Karpas-422 (cell line): Measurements from ENCODE around the gene ITGB1. TPM values are rescaled to one million over a fixed set of nuclear protein-coding genes. Genes with fewer than 3 reads are reported as not detected.
"Not testable (repeated sequence)": the region's sequence is repeated elsewhere in the genome, so short reads cannot be mapped to it uniquely, and the experiment has no call there.

Experiments used
- DNase-seq: peaks from one replicate; pipeline ENCODE4 v3.0.0-alpha.2; 2015
- H2AFZ ChIP-seq: fragments of 200-600 bp; sonication (generic); 2 replicates; pipeline ENCODE4 v1.6.1; 2014; ENCODE audit warnings: antibody characterized with exemption, low read length, mixed read lengths
- H3K27ac ChIP-seq: fragments of 200-600 bp; sonication (generic); 2 replicates; pipeline ENCODE4 v1.5.1; 2014; ENCODE audit warnings: mild to moderate bottlenecking, low read length, moderate library complexity
- H3K27me3 ChIP-seq: fragments of 200-600 bp; sonication (generic); 2 replicates; pipeline ENCODE4 v1.6.1; 2014; ENCODE audit warnings: low read length, mixed read lengths
- H3K36me3 ChIP-seq: fragments of 200-600 bp; sonication (generic); 2 replicates; pipeline ENCODE4 v1.6.1; 2014; ENCODE audit warnings: low read length, mixed read lengths; ENCODE audit not compliant: insufficient read depth
- H3K4me1 ChIP-seq: fragments of 200-600 bp; sonication (generic); 2 replicates; pipeline ENCODE4 v1.6.1; 2014; ENCODE audit warnings: mild to moderate bottlenecking, low read length, mixed read lengths
- H3K4me2 ChIP-seq: fragments of 200-600 bp; sonication (generic); 2 replicates; pipeline ENCODE4 v1.6.1; 2014; ENCODE audit warnings: low read length, low read depth, mild to moderate bottlenecking; ENCODE audit not compliant: poor library complexity, severe bottlenecking
- H3K4me3 ChIP-seq: fragments of 200-600 bp; sonication (generic); 2 replicates; pipeline ENCODE4 v1.5.1; 2014; ENCODE audit warnings: mild to moderate bottlenecking, antibody characterized with exemption, low read length, mixed read lengths
- H3K79me2 ChIP-seq: fragments of 200-600 bp; sonication (generic); 2 replicates; pipeline ENCODE4 v1.6.1; 2014; ENCODE audit warnings: mild to moderate bottlenecking, low read length, mixed read lengths
- H3K9ac ChIP-seq: fragments of 200-600 bp; sonication (generic); 2 replicates; pipeline ENCODE4 v1.6.0; 2014; ENCODE audit warnings: low read length
- H3K9me2 ChIP-seq: fragments of 200-600 bp; sonication (generic), shearing (Covaris generic); replicated peaks from 2 replicates; pipeline ENCODE4 v1.6.0; 2014; ENCODE audit warnings: mild to moderate bottlenecking, low read length, moderate library complexity; ENCODE audit not compliant: insufficient read depth
- H3K9me3 ChIP-seq: fragments of 300-700, 200-600 bp; sonication (generic); 2 replicates; pipeline ENCODE4 v1.6.1; 2014; ENCODE audit warnings: low read length, mixed read lengths
- H4K20me1 ChIP-seq: fragments of 200-600 bp; sonication (generic); 2 replicates; pipeline ENCODE4 v1.6.1; 2014; ENCODE audit warnings: mild to moderate bottlenecking, antibody characterized with exemption, low read length, low read depth; ENCODE audit not compliant: insufficient read depth
- total RNA-seq: library from RNA; depleted of rRNA; stranded (reverse); fragments of >200 nt; shearing (Covaris generic); gene quantifications from 2 replicates; pipeline ENCODE4 v1.2.3, GENCODE V29; 2014; ENCODE audit warnings: low replicate concordance

ITGB1 gene
- total RNA-seq, 1 experiment from 2014 or later = 559 TPM

DNA sequence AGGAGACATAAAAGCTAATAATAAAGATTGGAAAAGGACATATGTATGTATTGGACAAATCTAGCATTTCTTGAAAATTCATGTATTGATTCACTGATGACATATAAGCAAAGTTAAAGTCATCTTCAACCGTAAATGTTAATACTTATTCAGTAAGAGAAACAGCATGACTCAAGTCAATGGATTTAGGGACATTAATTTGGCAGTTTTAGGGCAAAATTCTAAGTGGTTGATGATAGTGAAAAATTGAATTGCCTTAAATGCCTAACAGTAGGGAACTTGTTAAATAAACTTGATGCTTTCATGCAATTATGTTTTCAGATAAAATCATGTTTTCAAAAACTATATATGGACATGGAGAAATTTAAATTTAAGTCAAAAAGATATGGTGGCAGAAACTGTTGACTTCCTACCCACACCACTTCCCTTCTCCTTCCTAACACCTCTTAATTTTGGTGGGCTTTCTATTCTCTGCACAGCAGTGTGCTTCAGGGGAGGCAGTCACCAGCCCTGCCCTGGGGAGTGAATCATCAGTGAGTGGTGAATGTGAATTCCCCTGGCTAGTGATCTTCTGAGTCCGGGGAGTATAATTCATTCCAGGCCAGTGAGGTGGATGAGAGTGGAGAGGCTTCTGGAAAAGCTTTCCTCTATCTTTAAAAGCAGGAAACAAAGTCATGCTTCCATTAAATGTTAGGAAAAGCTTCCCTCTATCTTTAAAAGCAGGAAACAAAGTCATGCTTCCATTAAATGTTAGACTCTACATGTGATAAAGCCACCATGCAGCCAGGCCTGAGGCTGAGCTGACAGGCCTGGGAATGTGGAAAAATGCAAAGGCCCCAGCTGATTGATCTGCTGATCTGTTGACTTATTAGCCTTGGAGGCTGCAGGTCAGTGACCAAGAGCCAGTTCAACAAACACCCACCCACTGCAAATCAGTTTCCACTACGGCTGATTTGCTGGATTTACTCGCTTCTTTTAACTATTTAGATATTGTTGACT lies 25.2 kb upstream of the ITGB1 start:
- H3K9me3 ChIP-seq = no peaks in the 10 kb centered on the region
- no peaks in the 10 kb centered on the region for H3K9me2 ChIP-seq
- no peaks in the 10 kb centered on the region for H3K36me3 ChIP-seq
- H3K9ac ChIP-seq = 0 out of 2 replicates have a peak overlapping the region, but pooled peaks have one; percentile 19
- H4K20me1 ChIP-seq = no peaks in the 10 kb centered on the region
- no peak overlapping the region for H3K4me3 ChIP-seq
- DNase-seq = peak; percentile 58
- no peaks in the 10 kb centered on the region for H3K27me3 ChIP-seq
- peak overlapping the region; percentile 94 for H3K27ac ChIP-seq
- H3K79me2 ChIP-seq = no peaks in the 10 kb centered on the region
- H3K4me1 ChIP-seq = peaks cover 89% of the 10 kb centered on the region
- H3K4me2 ChIP-seq = peak overlapping the region; percentile 12
- H2AFZ ChIP-seq = peak overlapping the region; percentile 40

DNA sequence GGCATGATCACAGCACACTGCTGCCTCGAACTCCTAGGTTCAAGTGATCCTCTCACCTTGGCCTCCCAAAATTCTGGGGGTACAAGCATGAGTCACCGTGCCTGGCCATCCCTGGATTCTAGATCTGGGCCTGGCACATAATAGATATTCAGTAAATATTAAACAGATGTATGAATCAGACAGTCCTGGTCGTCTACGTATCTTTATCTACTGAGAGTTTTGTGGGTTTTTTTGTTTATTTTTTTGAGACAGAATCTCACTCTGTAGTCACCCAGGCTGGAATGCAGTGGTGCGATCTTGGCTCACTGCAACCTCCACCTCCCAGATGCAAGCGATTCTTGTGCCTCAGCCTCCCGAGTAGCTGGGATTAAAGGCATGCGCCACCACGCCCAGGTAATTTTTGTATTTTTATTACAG lies 24.3 kb upstream of the ITGB1 start:
- H3K4me3 ChIP-seq = no peak overlapping the region
- H3K4me2 ChIP-seq = no peak overlapping the region
- peak overlapping the region; percentile 79; the same call in 1 of the 2 replicates for H3K9ac ChIP-seq
- no peaks in the 10 kb centered on the region for H3K9me2 ChIP-seq
- H3K79me2 ChIP-seq = no peaks in the 10 kb centered on the region
- no peaks in the 10 kb centered on the region for H3K27me3 ChIP-seq
- no peaks in the 10 kb centered on the region for H4K20me1 ChIP-seq
- no peak for DNase-seq
- H3K4me1 ChIP-seq = peaks cover 86% of the 10 kb centered on the region
- no peaks in the 10 kb centered on the region for H3K36me3 ChIP-seq
- H2AFZ ChIP-seq = no peak overlapping the region
- peak overlapping the region; percentile 94 for H3K27ac ChIP-seq
- H3K9me3 ChIP-seq = no peaks in the 10 kb centered on the region

DNA sequence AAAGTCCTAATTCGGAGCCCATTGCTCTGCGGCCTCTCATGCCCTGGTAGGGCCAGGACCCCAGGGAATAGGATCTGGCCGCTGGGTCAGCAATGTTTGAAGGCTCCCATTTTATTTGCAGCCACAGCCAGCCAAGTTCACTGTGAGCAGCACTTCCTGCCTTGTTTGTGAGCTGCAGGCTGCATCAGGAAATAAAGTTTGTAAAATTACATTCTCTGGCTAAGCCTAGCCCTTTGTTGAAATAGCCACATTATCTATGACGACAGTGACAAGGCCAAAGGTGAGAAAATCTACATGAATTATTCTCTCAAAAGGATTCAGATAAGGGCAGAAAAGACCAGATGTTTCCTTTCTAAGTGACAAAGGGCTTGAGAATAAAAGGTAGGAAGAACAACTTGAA lies 23.7 kb upstream of the ITGB1 start:
- Histone ChIP-seq H3K4me3 (no peak overlapping the region), H3K4me1 (peaks cover 84% of the 10 kb centered on the region), H3K27me3 (no peaks in the 10 kb centered on the region), H3K9me3 (no peaks in the 10 kb centered on the region), H4K20me1 (no peaks in the 10 kb centered on the region), H3K27ac (peak overlapping the region; percentile 94), H2AFZ (peak overlapping the region; percentile 6; the same call in 1 of the 2 replicates), H3K9ac (peak overlapping the region; percentile 79), H3K9me2 (no peaks in the 10 kb centered on the region), H3K4me2 (peak overlapping the region; percentile 93), H3K36me3 (no peaks in the 10 kb centered on the region), H3K79me2 (no peaks in the 10 kb centered on the region)
- DNase-seq = peak; percentile 65

DNA sequence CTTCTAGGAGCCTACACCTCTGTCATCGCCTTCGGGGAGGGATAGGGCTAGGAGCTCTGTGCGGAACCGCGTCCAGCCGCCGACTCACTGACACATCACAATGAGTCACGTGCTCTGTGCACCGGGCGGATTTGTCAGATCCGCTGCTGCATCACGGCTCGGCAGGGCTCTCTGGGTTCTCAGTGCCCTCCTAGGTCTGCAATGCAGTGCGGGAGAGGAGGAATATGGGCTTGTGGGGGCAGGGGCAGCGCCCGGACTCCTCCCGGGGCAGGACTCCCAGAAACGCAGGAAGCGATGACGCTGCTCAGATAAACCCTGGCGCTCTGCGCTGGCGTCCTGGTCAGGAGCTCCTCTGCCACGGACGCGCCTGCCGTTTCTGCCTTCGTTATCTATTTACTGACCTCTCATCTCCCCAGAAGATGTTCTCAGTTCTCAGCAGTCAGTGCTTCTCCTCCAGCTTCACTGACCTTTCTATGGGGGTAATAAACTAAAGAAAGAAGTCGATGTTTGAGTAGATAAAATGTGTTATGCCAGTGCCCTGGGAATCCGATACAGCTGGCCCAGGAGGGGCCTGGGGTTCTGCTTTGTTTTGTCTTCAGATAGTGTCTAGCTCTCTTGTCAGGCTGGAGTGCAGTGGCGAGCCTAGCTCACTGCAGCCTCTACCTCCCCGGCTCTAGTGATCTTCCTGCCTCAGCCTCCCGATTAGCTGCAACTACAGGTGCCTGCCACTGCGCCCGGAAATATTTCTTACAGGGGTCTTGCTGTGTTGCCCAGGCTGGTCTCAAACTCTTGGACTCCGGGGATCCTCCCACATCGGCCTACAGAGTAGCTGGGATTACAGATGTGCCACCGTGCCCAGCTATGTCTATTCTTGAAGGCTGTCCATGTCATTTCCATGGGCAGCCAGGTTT lies 22.8 kb upstream of the ITGB1 start:
- Histone ChIP-seq H3K36me3 (no peaks in the 10 kb centered on the region), H3K4me2 (peak overlapping the region; percentile 93), H2AFZ (no peak overlapping the region; the same call in 1 of the 2 replicates), H3K9me3 (no peaks in the 10 kb centered on the region), H3K27me3 (no peaks in the 10 kb centered on the region), H3K9ac (peak overlapping the region; percentile 79), H3K9me2 (no peaks in the 10 kb centered on the region), H3K27ac (peak overlapping the region; percentile 94), H3K79me2 (no peaks in the 10 kb centered on the region), H3K4me1 (peaks cover 81% of the 10 kb centered on the region), H3K4me3 (peak overlapping the region; percentile 64), H4K20me1 (no peaks in the 10 kb centered on the region)
- DNase-seq = peak; percentile 97

DNA sequence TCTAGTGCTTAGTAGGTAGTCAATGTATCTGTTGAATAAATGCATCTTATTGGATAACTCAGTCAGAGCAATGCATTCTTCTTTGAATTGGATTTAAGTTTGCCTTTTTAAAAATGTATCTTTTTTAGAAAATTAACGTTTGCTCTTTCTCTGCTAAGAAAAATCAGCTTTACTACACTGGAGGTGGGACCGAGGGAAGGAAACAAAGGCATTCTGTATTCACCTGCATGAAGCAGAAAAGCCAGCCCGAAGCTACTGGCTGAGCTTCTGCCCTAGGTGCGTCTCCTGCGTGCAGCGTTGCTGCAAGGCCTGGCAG lies 22.2 kb upstream of the ITGB1 start:
- Histone ChIP-seq H3K9me3 (no peaks in the 10 kb centered on the region), H2AFZ (no peak overlapping the region), H3K9me2 (no peaks in the 10 kb centered on the region), H3K4me2 (peak overlapping the region; percentile 93), H3K9ac (peak overlapping the region; percentile 79), H3K79me2 (no peaks in the 10 kb centered on the region), H3K4me3 (peak overlapping the region; percentile 64), H4K20me1 (no peaks in the 10 kb centered on the region), H3K36me3 (no peaks in the 10 kb centered on the region), H3K27me3 (no peaks in the 10 kb centered on the region), H3K27ac (peak overlapping the region; percentile 94), H3K4me1 (peaks cover 79% of the 10 kb centered on the region)
- DNase-seq = no peak

DNA sequence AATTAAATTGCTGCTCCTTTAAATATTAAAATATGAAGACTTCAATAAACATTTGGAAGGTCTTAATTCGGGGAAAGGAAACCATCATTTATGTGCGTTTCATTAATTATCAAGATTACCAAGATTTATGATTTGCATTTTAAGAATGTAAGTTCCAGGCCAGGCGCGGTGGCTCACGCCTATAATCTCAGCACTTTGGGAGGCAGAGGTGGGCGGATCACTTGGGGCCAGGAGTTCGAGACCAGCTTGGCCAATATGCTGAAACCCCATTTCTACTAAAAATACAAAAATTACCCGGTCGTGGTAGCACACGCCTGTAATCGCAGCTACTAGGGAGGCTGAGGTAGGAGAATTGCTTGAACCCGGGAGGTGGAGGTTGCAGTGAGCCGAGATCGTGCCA lies 21.7 kb upstream of the ITGB1 start:
- H3K9ac ChIP-seq = peak overlapping the region; percentile 79
- H3K27ac ChIP-seq = peak overlapping the region; percentile 94

DNA sequence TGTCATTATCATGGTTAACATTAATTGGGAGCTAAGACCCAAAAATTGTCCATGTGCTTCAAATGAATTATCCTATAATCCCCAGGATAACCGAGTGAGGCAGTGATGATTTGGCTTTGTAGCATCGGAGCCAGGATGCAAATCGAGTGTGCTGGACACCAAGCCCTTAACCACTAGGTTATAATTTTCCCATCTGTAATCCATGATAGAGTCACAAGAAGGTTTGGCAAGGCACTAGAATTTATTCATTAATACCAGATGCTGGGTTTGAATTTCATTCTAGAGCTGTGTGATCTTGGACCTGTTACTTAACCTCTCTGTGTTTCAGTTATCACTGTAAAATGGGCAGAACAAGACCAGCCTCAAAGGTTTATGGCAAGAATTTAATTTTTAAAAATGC lies 21.0 kb upstream of the ITGB1 start:
- Histone ChIP-seq H3K27ac (peak overlapping the region; percentile 94), H3K4me1 (peaks cover 79% of the 10 kb centered on the region), H3K9ac (no peak overlapping the region), H4K20me1 (no peaks in the 10 kb centered on the region), H3K27me3 (no peaks in the 10 kb centered on the region), H3K9me2 (no peaks in the 10 kb centered on the region), H3K9me3 (no peaks in the 10 kb centered on the region), H3K79me2 (no peaks in the 10 kb centered on the region), H3K36me3 (no peaks in the 10 kb centered on the region), H3K4me3 (no peak overlapping the region), H3K4me2 (peak overlapping the region; percentile 93), H2AFZ (no peak overlapping the region)
- DNase-seq = no peak

More for the DNA sequence above, 21.7 kb upstream of the ITGB1 start:
- H3K4me3 ChIP-seq = peak overlapping the region; percentile 64
- not testable (repeated sequence) for H4K20me1 ChIP-seq, H3K9me2 ChIP-seq, H3K36me3 ChIP-seq, H2AFZ ChIP-seq, H3K9me3 ChIP-seq, H3K27me3 ChIP-seq, H3K79me2 ChIP-seq
- H3K4me1 ChIP-seq = peaks cover 78% of the 10 kb centered on the region
- H3K4me2 ChIP-seq = peak overlapping the region; percentile 93
- peak; percentile 59 for DNase-seq
